GM12878 (cell line): ENCODE measurements around the gene GOLGA6L2.

ENCODE experiments used
- ATF3 ChIP-seq: IDR thresholded peaks from 2 replicates; pipeline ENCODE4 v1.6.1; 2011; ENCODE audit warnings: low read depth, mild to moderate bottlenecking, low read length, moderate library complexity, borderline replicate concordance; ENCODE audit errors: extremely low read depth
- BMI1 ChIP-seq: fragments of 450-650 bp; IDR thresholded peaks from 2 replicates; pipeline ENCODE4 v1.6.1; 2016; ENCODE audit warnings: mild to moderate bottlenecking, moderate library complexity, borderline replicate concordance
- CTCF ChIP-seq, 3 experiments: IDR thresholded peaks in 2 of 3; conservative IDR thresholded peaks in 1 of 3; 2 replicates each; pipeline ENCODE4 v1.5.1; 2011; ENCODE audit warnings: low read depth in 3 of 3, low read length in 3 of 3, mild to moderate bottlenecking in 3 of 3, control low read depth in 2 of 3, moderate library complexity in 2 of 3, inconsistent platforms in 1 of 3, mixed read lengths in 1 of 3; ENCODE audit not compliant: control insufficient read depth in 2 of 3, insufficient read depth in 1 of 3; ENCODE audit errors: extremely low read depth in 1 of 3
- KDM1A ChIP-seq: fragments of 200-600 bp; sonication (generic); IDR thresholded peaks from 2 replicates; pipeline ENCODE4 v1.6.1; 2016; ENCODE audit warnings: borderline replicate concordance
- NFYB ChIP-seq: IDR thresholded peaks from 2 replicates; pipeline ENCODE4 v1.6.1; 2011; ENCODE audit warnings: low read depth, mild to moderate bottlenecking, low read length, improper control_type of control experiment, moderate library complexity; ENCODE audit not compliant: insufficient read depth
- POLR2A ChIP-seq: IDR thresholded peaks from 2 replicates; pipeline ENCODE4 v1.6.1; 2011; ENCODE audit warnings: low read depth, mild to moderate bottlenecking, low read length
- TF ChIP-seq, protein P1 (sequence below): fragments of 450-650 bp; formaldehyde crosslinking; IDR thresholded peaks from 2 replicates; pipeline ENCODE4 v1.4.0; 2022; ENCODE audit warnings: mild to moderate bottlenecking, moderate library complexity
- TF ChIP-seq, protein P2 (sequence below): IDR thresholded peaks from 2 replicates; pipeline ENCODE4 v1.6.1; 2012; ENCODE audit warnings: low read depth, low read length, improper control_type of control experiment
- TF ChIP-seq, protein P3 (sequence below): IDR thresholded peaks from 2 replicates; pipeline ENCODE4 v1.6.1; 2012; ENCODE audit warnings: low read depth, low read length, improper control_type of control experiment

DNA sequence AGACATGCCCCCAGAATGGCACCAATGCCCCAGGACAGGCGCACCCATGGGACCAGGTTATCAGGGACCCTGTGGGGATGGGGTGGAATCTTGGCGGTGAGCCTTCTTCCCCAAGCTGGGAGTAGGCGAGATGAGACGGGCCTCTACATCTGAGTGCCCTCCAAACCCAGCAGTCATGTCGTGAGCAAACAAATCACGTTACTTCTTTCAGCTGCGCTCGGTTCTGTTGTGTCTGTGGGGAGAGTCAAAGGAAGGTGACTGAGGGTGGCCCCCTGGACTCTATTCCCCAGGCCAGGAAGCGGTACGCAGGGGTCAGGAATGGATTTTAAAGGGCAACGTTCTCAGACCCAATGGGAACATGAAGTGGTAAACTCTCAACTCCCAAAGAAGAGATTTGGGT, 2.8 kb downstream of the GOLGA6L2 start:
- TF ChIP-seq NFYB (no peak), CTCF (IDR thresholded peaks at IDR 0.05 in 2 of 3, conservative IDR thresholded peaks at IDR 0.05 in 1 of 3; ENCODE audit: control insufficient read depth in 2 of 3, extremely low read depth in 1 of 3, insufficient read depth in 1 of 3, low read depth in 3 of 3, low read length in 3 of 3) (no peak), ATF3 (no peak), KDM1A (no peak), POLR2A (no peak), BMI1 (no peak)
- TF ChIP-seq, protein P1, sequence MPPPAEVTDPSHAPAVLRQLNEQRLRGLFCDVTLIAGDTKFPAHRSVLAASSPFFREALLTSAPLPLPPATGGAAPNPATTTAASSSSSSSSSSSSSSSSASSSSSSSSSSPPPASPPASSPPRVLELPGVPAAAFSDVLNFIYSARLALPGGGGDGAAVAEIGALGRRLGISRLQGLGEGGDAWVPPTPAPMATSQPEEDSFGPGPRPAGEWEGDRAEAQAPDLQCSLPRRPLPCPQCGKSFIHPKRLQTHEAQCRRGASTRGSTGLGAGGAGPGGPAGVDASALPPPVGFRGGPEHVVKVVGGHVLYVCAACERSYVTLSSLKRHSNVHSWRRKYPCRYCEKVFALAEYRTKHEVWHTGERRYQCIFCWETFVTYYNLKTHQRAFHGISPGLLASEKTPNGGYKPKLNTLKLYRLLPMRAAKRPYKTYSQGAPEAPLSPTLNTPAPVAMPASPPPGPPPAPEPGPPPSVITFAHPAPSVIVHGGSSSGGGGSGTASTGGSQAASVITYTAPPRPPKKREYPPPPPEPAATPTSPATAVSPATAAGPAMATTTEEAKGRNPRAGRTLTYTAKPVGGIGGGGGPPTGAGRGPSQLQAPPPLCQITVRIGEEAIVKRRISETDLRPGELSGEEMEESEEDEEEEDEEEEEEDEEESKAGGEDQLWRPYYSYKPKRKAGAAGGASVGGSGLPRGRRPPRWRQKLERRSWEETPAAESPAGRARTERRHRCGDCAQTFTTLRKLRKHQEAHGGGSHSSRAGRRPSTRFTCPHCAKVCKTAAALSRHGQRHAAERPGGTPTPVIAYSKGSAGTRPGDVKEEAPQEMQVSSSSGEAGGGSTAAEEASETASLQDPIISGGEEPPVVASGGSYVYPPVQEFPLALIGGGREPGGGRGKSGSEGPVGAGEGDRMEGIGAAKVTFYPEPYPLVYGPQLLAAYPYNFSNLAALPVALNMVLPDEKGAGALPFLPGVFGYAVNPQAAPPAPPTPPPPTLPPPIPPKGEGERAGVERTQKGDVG (CRISPR knock-in tag) = no peak
- TF ChIP-seq, protein P2, sequence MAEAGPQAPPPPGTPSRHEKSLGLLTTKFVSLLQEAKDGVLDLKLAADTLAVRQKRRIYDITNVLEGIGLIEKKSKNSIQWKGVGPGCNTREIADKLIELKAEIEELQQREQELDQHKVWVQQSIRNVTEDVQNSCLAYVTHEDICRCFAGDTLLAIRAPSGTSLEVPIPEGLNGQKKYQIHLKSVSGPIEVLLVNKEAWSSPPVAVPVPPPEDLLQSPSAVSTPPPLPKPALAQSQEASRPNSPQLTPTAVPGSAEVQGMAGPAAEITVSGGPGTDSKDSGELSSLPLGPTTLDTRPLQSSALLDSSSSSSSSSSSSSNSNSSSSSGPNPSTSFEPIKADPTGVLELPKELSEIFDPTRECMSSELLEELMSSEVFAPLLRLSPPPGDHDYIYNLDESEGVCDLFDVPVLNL = no peak
- TF ChIP-seq, protein P3, sequence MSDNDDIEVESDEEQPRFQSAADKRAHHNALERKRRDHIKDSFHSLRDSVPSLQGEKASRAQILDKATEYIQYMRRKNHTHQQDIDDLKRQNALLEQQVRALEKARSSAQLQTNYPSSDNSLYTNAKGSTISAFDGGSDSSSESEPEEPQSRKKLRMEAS = no peak
